ENCODE results near the gene STAP1. TPM values are rescaled to one million over a fixed set of nuclear protein-coding genes. Genes with fewer than 3 reads are reported as not detected.
A peak's percentile ranks its signal among the peaks of the same experiment; 100 is the strongest.

The STAP1 gene
- polyA plus RNA-seq, 1 donor (not counting 4 experiments of a cell fraction or from before 2014, with no cell fraction given), result not detected

- H3K4me3 ChIP-seq (ENCODE audit: control insufficient read depth in 2 of 3, extremely low read depth in 1 of 3, insufficient read depth in 2 of 3, low read depth in 1 of 3, low read length in 3 of 3), result no peak overlapping the region
- H3K27ac ChIP-seq (ENCODE audit: control insufficient read depth, insufficient read depth, low read length), result no peak overlapping the region
- DNase-seq (ENCODE audit: low read depth, low spot score) (no peak), FAIRE-seq (peak; percentile 56)
- H3K9me1 ChIP-seq (ENCODE audit: control insufficient read depth, extremely low read depth, insufficient read depth, low read length), result no peaks in the 10 kb centered on the region
- TF ChIP-seq, protein P1, sequence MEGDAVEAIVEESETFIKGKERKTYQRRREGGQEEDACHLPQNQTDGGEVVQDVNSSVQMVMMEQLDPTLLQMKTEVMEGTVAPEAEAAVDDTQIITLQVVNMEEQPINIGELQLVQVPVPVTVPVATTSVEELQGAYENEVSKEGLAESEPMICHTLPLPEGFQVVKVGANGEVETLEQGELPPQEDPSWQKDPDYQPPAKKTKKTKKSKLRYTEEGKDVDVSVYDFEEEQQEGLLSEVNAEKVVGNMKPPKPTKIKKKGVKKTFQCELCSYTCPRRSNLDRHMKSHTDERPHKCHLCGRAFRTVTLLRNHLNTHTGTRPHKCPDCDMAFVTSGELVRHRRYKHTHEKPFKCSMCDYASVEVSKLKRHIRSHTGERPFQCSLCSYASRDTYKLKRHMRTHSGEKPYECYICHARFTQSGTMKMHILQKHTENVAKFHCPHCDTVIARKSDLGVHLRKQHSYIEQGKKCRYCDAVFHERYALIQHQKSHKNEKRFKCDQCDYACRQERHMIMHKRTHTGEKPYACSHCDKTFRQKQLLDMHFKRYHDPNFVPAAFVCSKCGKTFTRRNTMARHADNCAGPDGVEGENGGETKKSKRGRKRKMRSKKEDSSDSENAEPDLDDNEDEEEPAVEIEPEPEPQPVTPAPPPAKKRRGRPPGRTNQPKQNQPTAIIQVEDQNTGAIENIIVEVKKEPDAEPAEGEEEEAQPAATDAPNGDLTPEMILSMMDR (optimal IDR thresholded peaks at IDR 0.05 in 1 of 3, IDR thresholded peaks at IDR 0.05 in 1 of 3, conservative IDR thresholded peaks at IDR 0.05 in 1 of 3; ENCODE audit: extremely low read depth in 1 of 3, insufficient read depth in 2 of 3, low read length in 3 of 3), result no peak
- TF ChIP-seq EZH2 (IDR thresholded peaks at IDR 0.05; ENCODE audit: low read length), result no peak
- H3K4me2 ChIP-seq (ENCODE audit: control insufficient read depth, extremely low read depth, insufficient read depth, low read depth, low read length), result no peak overlapping the region
- H3K36me3 ChIP-seq (ENCODE audit: control insufficient read depth in 2 of 2, extremely low read depth in 1 of 2, insufficient read depth in 2 of 2, low read length in 2 of 2), result no peaks in the 10 kb centered on the region
- no peaks in the 10 kb centered on the region for H4K20me1 ChIP-seq (ENCODE audit: control insufficient read depth, extremely low read depth, insufficient read depth, low read length)
- H3K79me2 ChIP-seq (ENCODE audit: control insufficient read depth, insufficient read depth, low read length), result no peaks in the 10 kb centered on the region
- peaks cover 5% of the 10 kb centered on the region for H3K4me1 ChIP-seq (ENCODE audit: control insufficient read depth, extremely low read depth, insufficient read depth, low read length)
- no peak overlapping the region for H2AFZ ChIP-seq (ENCODE audit: control insufficient read depth, low read length)
- H3K9ac ChIP-seq (ENCODE audit: control insufficient read depth, extremely low read depth, insufficient read depth, low read length), result no peak overlapping the region
- no peaks in the 10 kb centered on the region for H3K27me3 ChIP-seq (ENCODE audit: control insufficient read depth, extremely low read depth, insufficient read depth, low read length)
- dilution Hi-C loops (cut with MboI; ENCODE audit: extremely low pct_ligation_motif_present, low sequenced_read_pairs), result no loop called here
- H3K9me3 ChIP-seq (ENCODE audit: control insufficient read depth, low read depth, low read length), result no peaks in the 10 kb centered on the region
Measured at GRCh38 chr4:67604029-67604381, 45.5 kb downstream of the STAP1 start.

- Histone ChIP-seq H3K4me3 (ENCODE audit: control insufficient read depth in 2 of 3, extremely low read depth in 1 of 3, insufficient read depth in 2 of 3, low read depth in 1 of 3, low read length in 3 of 3) (no peak overlapping the region), H3K4me1 (ENCODE audit: control insufficient read depth, extremely low read depth, insufficient read depth, low read length) (peaks cover 5% of the 10 kb centered on the region), H2AFZ (ENCODE audit: control insufficient read depth, low read length) (no peak overlapping the region), H3K9me3 (ENCODE audit: control insufficient read depth, low read depth, low read length) (no peaks in the 10 kb centered on the region), H4K20me1 (ENCODE audit: control insufficient read depth, extremely low read depth, insufficient read depth, low read length) (no peaks in the 10 kb centered on the region), H3K9me1 (ENCODE audit: control insufficient read depth, extremely low read depth, insufficient read depth, low read length) (no peaks in the 10 kb centered on the region), H3K9ac (ENCODE audit: control insufficient read depth, extremely low read depth, insufficient read depth, low read length) (no peak overlapping the region), H3K79me2 (ENCODE audit: control insufficient read depth, insufficient read depth, low read length) (no peaks in the 10 kb centered on the region), H3K27ac (ENCODE audit: control insufficient read depth, insufficient read depth, low read length) (no peak overlapping the region), H3K27me3 (ENCODE audit: control insufficient read depth, extremely low read depth, insufficient read depth, low read length) (no peaks in the 10 kb centered on the region), H3K36me3 (ENCODE audit: control insufficient read depth in 2 of 2, extremely low read depth in 1 of 2, insufficient read depth in 2 of 2, low read length in 2 of 2) (no peaks in the 10 kb centered on the region), H3K4me2 (ENCODE audit: control insufficient read depth, extremely low read depth, insufficient read depth, low read depth, low read length) (no peak overlapping the region)
- dilution Hi-C loops (cut with MboI; ENCODE audit: extremely low pct_ligation_motif_present, low sequenced_read_pairs), result no loop called here
- DNase-seq (ENCODE audit: low read depth, low spot score) (no peak), FAIRE-seq (no peak)
- TF ChIP-seq, protein P1 (optimal IDR thresholded peaks at IDR 0.05 in 1 of 3, IDR thresholded peaks at IDR 0.05 in 1 of 3, conservative IDR thresholded peaks at IDR 0.05 in 1 of 3; ENCODE audit: extremely low read depth in 1 of 3, insufficient read depth in 2 of 3, low read length in 3 of 3), result no peak
- no peak for TF ChIP-seq EZH2 (IDR thresholded peaks at IDR 0.05; ENCODE audit: low read length)
Measured at GRCh38 chr4:67604749-67605148, 46.2 kb downstream of the STAP1 start.
